GM18499 (cell line): ENCODE data around the gene UGT1A4.

Experiments
- ATAC-seq: cut with Tn5 transposase; IDR thresholded peaks from one replicate; pipeline ENCODE4 v1.9.1; 2021; ENCODE audit warnings: moderate number of reproducible peaks; ENCODE audit not compliant: insufficient read depth, unreplicated experiment

Gene UGT1A4

DNA sequence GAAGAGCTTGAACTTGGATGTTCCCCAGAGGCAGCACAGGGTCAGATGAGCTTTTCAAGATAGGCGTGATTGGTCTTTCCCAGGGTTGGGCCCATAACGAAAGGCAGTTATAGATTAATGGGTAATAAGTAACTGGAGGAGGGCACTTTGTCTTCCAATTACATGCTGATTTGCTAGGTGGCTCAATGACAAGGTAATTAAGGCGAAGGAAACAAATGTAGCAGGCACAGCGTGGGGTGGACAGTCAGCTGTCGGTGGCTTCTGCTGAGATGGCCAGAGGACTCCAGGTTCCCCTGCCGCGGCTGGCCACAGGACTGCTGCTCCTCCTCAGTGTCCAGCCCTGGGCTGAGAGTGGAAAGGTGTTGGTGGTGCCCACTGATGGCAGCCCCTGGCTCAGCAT is at the start of gene UGT1A4:
Gene UGT1A4, plus strand, starts transcription at position 185 of the 400 bp plus-strand sequence. Its CDS starts 85 bp downstream, at position 270.
- ATAC-seq, result no peak

DNA sequence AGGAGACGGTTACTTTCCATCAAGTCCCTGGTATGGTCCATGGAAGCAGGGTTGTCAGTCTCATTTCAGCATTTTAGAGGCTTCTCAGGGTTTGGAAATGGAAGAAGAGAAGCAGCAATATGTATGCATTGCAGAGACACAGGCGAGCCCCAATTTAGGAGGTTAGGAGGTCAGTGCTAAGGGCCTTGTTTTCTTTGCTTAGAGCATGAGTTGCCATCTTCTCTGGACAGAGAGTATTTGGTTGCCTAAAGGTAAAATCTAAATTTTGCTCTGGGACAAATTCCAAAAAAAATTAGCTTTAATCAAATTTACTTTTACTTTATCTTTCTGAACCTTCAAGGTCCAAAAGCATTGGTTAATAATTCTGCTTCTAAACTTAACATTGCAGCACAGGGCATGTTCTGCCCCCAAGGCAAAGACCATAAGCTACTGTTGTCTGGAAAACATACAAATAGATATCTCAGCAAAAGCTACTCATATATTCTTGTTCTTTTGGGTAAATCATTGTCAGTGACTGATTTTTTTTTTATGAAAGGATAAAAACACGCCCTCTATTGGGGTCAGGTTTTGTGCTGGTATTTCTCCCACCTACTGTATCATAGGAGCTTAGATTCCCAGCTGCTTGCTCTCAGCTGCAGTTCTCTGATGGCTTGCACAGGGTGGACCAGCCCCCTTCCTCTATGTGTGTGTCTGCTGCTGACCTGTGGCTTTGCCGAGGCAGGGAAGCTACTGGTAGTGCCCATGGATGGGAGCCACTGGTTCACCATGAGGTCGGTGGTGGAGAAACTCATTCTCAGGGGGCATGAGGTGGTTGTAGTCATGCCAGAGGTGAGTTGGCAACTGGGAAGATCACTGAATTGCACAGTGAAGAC is 47.0 kb upstream of the UGT1A4 start, which contains the start of gene UGT1A9:
Gene UGT1A9, plus strand, starts transcription at position 609 of the 872 bp plus-strand sequence. Its CDS starts 37 bp downstream, at position 646.
- no peak for ATAC-seq

DNA sequence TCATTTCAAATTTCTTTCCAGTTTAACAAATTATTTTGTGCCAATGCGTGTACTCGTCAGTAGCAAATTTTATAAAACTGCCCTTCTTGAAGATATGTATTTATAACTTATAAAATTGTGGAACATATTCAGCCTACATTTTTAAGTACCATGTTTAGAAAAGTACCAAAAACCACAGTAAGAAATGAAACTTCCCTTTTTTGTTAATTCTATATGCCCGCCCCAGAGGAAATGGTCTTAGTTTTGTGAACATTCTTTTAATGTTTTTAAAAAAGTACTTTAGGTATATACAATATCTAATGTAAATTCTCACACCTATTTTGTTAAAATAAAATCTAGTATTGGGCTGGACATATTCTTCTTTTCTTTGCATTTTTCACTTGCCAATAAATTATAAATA is 45.6 kb upstream of the UGT1A4 start:
- ATAC-seq, result no peak

DNA sequence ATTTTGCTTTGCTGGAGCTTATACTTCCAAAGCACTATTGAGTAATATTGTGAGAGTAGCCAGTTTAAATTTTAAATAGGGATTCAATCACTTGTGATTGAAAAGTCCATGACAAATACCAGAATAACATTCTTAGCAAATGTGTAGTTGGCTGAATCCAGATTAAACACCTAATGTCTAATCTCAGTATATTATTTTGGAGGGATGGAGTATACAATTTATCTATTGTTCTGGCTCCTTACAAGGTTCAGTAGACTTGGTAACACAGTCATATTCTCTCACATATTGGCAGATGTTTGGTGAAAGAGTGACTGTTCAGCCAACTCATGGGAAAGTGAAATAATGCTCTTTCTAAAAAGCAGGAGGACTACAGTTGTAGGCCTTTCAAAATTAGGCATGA is 44.6 kb upstream of the UGT1A4 start:
- no peak for ATAC-seq

DNA sequence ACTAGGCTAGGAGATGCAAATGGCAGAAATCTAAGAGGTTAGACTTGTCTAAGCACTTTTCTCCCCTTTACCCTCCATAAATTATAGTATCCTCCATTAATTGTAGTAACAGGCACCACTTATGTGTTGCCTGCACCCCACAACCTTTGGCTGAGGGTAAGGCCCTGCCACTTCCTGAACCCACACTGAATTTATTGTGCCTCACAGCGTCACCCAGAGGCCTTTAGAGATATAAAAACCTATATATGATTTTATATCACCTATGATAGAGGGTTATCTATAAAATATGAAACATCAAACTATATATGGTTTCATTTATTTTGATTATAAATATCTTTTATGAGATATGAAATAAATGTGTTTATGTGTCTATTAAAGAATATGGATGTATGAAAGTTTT is 44.2 kb upstream of the UGT1A4 start:
- ATAC-seq, result no peak

DNA sequence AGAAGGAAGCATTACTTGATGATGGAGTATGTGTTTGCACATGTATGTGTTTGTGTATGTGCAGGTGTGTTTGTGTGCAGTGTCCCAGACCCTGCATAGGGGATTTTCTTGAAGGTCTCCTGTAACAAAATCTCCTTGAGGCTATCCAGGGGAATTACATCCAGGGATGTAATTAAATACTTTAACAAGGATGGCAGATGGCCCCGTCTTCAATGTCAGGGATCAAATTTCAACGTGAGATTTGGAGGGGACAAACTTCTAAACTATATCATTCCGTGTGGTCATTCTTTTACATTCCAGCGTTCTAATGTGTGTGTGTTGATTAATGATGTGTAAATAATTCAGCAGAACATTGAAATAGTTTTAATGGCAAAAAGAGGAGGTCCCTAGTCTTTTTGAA is 43.5 kb upstream of the UGT1A4 start:
- no peak for ATAC-seq

DNA sequence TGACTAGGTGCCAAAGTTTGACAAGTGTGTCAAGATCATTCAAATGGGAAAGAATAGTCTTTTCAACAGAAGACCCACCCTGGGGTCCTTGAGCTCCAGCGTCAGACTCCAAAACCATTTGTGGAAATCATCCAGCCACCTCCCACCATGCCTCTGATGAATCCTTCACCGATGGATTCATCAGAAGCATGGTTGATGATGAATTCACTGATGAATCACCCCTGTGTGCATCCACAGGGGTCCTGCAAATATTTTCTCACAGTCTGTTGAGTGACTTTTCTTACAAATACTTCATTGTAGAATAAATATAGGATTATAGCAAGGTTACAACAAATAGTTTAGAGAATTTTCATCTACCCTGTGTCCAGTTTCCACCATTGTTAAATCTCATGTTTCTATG is 42.5 kb upstream of the UGT1A4 start:
- ATAC-seq, result no peak

DNA sequence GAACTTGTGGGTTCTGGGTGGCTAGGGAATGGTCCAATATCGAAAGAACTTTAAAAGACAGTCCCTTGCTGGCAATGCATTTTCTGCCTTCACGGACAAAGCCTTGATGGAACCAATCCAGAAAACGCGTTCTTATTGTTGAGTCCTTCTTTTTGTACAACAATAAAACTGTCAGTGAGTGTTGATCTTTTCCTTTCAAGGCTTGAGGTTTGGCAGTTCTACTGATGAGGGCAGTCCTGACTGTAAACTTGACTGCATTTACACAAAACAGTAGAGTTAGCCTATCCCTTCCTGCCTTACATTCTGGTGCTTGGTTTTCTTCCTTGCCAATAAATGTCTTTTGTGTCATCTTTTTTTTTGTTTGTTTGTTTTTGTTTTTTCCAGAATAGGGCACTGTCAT is 39.3 kb upstream of the UGT1A4 start:
- ATAC-seq, result no peak

DNA sequence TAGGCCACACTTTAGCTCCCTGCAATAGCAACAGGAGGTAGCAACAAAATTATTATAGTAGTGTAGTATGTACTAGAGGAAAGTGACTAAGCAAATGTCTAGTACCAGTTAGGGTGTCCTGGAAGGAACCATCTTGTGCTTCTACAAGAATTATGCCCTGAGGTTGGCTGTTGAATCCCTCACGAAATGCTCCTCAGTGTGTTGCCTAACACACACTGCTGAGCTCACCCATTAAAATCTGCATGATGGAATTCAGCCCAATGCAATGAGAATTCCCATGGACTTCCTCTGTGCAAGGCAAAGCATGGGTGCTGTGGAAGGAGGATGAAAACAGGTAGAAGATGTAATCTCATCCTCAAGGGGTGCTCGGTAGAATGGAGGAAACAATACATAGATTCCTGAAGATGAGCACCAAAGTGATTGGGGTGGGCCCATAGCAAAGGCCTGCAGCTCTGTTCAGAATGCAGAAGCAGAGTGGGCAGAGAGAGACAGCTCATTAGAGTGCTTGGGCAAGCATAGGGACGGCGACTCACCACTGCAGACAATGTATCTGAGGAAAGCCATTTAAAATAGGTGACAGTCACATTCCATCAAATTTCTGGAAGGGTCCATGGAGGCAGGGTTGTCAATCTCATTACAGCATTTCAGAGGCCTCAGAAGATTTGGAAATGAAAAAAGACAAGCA is 38.0 kb upstream of the UGT1A4 start:
- no peak for ATAC-seq

DNA sequence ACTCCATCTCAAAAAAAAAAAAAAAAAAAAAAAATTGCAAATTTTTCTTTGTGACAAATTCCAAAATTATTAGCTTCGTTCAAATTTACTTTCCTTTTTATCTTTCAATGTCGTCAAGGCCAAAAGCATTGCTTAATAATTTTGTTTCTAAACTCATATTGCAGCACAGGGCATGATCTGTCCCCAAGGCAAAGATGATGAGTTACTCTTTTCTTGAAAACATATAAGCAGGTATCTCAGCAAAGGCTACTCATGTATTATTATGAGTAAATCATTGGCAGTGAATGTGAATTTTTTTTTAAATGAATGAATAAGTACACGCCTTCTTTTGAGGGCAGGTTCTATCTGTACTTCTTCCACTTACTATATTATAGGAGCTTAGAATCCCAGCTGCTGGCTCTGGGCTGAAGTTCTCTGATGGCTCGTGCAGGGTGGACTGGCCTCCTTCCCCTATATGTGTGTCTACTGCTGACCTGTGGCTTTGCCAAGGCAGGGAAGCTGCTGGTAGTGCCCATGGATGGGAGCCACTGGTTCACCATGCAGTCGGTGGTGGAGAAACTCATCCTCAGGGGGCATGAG is 36.9 kb upstream of the UGT1A4 start, which contains the start of gene UGT1A7:
Gene UGT1A7, plus strand, starts transcription at position 381 of the 579 bp plus-strand sequence. Its CDS starts 37 bp downstream, at position 418.
- no peak for ATAC-seq

DNA sequence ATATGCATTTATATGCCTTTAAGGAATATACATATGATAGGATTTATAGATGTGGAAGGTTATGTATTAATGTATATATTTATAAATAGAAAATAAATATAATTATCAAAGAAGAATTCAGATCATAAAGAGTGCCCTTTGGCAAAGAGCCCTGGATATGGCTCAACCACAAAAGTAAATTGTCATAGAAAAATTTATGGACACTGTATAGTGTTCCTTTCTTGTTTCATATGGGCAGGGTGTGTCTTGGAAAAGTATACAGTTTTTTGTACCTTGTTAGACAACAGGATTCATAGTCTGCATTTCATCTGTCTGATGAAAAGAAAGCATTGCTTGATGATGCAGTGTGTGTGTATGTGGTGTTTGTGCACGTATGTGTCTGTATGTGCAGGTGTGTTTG is 33.9 kb upstream of the UGT1A4 start:
- ATAC-seq, result no peak

DNA sequence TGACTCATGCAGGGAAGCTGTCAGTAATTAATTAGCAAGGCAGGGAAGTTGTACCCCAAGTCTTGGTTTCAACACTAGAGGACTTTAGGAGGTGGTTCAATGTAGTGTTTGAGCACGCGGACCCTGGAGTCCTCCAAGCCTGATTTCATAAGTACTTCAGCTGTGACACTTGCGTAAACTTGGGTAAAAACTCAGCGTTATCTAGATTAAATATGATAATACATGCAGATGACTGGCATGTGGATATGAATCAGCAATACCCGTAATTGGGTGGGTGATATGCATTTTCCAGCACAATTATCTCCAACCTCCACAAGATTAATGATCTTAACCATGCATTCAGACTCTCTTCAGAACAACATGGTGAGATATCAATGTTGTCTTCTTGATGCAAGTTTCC is 31.6 kb upstream of the UGT1A4 start:
- ATAC-seq, result no peak

DNA sequence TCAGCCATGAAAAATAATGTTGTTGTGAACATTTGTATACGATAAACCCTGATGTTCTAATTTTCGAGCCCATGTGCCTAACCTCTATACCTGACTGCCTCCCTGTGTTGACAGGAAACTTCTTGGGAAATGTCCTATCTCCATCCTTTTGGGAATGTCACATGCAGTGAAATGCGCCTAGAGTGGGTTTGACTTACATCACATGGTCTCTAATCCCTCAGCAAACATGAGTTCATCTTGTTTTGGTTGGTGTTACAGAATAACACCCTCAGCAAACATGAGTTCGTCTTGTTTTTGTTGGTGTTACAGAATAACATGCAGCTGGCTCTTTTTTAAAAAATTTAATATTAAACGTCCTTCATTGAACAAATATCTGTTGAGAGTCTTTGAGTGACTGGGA is 30.2 kb upstream of the UGT1A4 start:
- no peak for ATAC-seq

DNA sequence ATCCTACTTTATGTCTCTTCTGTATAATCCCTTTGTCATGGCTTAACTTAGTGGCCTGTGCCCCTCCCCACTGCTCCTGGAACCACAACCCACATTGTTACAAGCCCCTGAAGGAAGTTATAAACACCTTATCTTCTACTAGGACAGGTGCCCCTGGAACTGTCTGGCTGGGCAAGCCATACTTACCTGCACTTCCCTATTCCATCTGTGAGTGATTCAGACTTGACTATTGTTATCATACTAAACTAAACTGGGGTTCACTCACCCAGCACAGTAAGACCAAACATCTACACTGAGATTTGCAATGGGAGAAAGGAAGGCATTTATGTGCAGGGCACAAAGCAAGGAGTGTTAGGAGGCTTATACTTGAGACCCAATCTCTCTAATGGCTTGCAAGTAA is 29.5 kb upstream of the UGT1A4 start:
- no peak for ATAC-seq

DNA sequence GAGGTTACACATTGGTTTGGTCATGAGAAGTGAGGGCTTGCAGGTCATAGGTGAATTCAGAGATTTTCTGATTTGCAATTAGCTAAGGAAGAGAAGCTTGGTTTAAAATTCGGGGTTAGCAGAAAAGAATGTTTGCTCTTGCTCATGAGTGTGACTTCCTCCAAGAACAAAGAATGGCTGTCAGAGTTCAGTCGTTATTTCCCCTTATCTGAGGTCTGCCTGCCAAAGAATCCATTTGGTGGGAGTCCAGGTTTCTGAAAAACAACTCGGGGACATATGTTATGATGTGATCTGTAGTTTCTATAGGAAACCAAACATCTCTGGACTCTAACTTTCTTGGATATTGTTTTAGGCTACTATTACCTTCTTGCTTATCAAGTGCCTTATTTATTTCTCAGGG is 29.0 kb upstream of the UGT1A4 start:
- no peak for ATAC-seq

DNA sequence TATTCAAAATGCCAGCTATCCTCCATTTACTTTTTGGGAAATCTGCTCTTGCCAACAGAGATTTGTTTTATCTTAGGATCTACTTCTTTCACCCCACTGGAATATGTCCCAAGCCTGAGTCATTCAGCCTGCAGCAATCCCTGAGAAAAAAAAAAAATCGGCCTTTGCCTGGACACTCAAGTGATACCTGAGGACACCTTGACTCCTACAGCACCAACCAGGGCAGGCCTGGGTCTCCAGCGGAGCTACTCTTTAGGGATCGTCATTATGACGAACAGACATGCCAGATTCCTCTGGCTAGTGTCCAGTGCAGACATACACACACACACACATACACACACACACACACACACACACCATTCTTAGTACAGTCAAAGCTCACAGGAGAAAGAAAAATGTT is 28.1 kb upstream of the UGT1A4 start:
- ATAC-seq, result no peak

DNA sequence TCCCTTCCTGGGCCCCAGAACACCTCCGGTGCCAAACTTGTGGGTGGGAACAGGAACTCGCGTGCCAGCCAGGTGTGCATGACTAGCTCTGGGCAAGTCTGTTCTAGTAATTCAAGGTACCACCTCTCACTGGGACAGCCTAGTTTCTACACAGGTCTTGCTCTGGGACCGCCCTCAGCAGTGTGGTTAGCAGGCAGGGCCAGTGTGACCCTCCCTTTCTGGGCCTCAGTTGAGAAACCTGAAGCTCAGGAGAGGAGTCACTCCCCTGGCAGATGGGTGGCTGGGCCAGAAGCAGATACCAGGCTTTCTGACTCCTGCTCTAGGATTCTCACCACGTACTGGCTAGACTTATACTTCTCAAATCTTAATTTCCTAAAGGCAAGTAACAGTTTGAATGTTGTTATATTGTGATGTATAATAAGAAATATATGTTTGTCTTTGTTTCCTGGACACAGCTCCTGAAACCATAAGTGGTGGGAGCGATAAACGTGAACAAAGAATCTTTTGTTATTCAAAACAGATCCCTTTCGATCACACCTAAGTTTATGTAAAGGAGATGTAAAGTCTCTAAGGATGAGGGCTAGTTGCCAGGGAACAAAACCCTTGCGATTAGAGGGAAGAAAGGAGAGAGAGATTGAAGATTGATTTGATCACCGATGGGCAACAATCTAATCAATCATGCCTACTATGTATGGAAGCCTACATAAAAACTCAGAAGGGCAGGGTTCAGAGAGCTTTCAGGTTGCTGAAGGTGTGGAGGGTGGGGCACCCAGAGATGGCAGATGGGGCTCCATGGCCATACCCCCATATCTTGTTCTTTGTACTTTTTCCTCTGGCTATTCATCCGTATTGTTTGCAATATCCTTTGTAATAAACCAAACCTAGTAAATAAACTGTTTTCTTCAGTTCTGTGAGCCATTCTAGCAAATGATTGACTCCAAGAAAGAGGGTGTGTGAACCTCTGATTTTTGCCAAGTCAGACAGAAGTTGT is 26.8 kb upstream of the UGT1A4 start:
- ATAC-seq, result no peak

DNA sequence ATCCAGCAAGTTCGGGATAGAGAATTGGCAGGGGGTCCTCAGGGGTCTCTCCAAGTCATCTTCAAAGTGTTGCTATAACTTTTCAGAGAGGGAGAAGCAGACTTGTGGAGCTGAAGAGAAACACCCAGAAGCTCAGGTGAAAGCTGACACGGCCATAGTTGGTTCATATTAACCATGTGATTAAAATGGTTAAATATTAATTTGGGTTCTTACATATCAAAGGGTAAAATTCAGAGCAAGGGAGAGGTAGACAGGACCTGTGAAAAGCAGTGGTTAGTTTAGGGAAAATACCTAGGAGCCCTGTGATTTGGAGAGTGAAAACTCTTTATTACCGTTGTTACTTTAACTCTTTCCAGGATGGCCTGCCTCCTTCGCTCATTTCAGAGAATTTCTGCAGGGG is 25.9 kb upstream of the UGT1A4 start, which contains the start of gene UGT1A6:
Gene UGT1A6, plus strand, starts transcription at position 243 of the 400 bp plus-strand sequence. Its CDS starts 115 bp downstream, at position 358.
- no peak for ATAC-seq

DNA sequence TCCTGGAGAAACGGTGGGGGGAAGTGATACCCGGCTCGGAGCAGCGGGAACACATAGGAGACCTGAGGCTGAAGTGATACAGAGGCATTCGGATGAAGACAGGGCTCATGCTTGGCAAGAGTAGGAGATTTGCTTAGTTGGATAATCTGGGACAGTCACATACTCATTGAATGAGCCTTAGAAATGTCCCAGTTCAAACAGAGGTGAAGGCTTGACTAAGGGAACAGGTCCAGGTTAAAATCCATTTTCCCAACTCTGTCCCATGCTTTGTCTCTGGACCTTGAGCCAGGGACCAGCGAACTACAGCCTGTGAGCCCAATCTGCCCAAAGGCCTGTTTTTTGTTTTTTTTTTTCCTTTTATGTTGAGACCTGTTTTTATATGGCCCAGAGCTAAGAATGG is 24.6 kb upstream of the UGT1A4 start:
- no peak for ATAC-seq

DNA sequence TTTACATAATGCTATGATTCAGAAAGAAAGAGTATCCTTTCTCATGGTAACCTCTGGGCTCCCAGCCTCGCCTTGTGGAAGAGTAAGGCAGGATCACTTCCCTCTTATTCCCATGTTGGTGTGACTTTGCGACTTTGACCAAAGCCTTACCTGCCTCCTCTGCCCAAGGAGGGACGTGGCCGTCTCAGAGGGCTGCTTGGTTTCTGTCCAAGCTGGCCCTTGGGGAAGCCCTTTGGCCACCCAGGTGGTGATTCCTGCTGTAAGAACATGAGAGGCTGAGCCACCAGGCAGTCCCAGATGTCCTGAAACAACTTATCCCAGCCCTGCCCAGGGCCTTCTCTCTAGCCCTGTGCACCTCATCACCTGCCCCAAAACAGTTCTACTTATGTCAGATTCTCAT is 19.8 kb upstream of the UGT1A4 start:
- ATAC-seq, result no peak
